HuH-7 (cell line): ENCODE results near the gene CTTNBP2NL.
"Not testable (repeated sequence)": the region's sequence is repeated elsewhere in the genome, so short reads cannot be mapped to it uniquely, and the experiment has no call there.

ENCODE experiments used
- DNase-seq: peaks from one replicate; pipeline ENCODE4 v3.0.0; 2011; ENCODE audit warnings: low spot score

CTTNBP2NL gene

DNA sequence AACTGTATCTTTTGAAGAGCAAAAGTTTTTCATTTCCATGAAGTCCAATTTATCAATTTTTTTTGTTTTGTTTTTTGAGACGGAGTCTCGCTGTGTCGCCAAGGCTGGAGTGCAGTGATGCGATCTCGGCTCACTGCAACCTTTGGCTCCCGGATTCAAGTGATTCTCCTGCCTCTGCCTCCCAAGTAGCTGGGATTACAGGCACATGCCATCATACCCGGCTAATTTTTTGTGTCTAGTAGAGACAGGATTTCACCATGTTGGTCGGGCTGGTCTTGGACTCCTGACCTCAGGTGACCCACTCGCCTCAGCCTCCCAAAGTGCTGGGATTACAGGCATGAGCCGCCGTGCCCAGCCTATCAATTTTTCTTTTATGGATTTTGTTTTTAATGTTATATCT, 27.7 kb downstream of the CTTNBP2NL start:
- not testable (repeated sequence) for DNase-seq

DNA sequence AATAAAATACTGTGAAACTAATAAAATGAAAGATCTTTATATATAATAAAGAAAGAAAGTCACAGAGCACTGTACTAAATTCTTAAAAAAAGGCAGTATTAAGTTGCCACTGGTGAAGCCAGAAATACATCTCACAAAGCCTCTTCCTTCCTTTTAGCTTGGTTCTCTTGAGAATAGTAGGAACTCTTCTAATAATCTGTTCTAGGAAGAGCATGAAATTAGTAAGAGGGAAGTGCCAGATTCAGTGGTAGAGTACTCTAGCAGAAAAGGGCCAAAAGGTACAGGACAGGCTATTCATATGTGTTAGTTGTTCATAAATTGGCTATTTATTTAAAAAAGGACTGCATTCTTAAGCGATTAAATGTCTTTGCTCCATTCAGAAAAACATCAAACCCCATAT, 33.7 kb downstream of the CTTNBP2NL start:
- DNase-seq = no peak

DNA sequence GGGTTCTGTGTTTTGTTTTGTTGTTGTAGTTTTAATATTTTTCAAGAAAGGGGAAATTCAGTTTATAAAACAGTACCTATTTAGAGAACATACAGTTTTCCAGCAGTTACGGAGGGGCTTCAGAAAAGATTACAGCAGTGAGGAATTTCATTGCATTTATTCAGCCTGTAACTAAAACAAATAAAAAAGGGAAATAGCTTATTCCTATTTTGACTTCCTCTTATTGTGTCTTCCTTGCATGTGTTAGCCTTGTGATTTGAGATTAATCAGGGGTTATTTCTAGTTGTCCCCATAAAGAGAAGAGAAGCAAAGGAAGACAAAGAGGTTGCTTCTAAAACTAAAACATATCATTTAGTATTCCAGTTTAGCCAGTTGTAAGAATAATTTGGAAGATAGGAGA, 35.0 kb downstream of the CTTNBP2NL start:
- no peak for DNase-seq

DNA sequence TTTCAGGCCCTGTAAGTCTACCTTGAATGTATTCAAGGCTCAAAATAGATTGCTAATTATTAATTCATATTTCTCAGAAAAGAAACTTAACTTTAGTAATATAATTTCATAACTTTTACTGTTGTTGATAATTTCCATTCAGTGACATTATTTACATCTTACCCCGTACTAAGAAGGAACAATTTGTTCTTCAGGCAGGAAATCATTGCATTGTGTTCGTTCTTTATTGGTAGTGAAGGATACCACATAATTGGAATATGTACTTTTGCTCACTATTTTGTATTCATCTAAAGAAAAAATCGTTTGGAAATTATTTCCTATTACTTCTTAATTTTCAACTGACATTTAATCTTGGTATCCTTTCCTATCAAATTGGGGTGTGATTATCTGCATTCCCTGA, 39.4 kb downstream of the CTTNBP2NL start:
- DNase-seq = no peak

DNA sequence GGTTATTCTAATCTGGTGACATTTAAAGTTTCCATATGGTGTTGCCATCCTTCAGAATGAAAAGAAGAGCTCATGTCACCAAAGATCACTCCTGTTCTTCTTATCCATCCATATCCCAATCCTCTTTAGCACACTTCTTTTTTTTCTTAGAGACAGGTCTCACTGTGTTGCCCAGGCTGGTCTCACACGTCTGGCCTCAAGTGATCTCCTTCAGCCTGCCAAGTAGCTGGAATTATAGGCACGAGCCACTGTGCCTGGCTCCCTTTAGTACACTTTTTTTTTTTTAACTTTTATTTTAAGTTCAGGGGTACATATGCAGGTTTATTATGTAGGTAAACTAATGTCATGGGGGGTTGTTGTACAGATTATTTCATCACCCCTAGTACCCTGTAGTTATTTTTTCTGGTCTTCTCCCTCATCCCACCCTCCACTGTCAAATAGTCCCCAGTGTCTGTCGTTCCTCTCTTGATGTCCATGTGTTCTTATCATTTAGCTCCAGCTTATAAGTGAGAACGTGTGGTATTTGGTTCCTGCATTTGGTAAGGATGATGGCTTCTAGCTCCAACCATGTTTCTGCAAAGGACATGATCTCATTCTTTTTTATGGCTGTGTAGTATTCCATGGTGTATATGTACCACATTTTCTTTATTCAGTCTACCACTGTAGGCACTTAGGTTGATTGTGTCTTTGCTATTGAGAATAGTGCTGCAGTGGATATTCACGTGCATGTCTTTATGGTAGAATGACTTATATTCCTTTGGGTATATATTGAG, 40.6 kb downstream of the CTTNBP2NL start:
- DNase-seq = no peak

DNA sequence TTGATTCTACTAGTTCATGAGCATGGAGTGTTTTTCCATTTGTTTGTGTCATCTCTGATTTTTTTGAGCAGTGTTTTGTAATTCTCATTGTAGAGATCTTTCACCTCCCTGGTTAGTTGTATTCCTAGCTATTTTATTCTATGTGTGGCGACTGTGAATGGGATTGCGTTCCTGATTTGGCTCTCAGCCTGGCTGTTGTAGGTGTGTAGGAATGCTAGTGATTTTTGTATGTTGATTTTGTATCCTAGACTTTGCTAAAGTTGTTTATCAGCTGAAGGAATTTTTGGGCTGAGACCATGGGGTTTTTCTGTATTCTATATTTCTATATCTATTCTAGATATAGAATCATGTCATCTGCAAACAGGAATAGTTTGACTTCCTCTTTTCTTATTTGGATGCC, 42.1 kb downstream of the CTTNBP2NL start:
- DNase-seq = not testable (repeated sequence)

DNA sequence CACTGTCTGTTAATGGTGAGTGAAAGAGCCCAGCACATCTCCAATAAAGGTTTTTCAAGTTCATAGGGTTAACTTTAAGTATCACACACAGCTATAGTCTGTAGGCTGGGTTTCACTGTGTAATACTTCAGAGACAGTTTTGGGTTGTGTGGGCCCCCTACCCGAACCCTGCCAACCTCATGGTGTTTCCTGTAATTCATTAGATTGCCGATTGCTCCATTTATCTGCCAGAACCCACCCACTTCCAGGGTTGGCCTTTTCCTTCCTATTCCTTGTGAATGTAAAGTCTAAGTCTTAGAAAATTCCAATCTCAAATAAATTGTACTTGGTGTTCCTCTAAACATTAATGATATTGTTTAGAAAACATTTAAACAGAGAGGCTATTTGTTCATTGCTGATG, 43.6 kb downstream of the CTTNBP2NL start:
- no peak for DNase-seq

DNA sequence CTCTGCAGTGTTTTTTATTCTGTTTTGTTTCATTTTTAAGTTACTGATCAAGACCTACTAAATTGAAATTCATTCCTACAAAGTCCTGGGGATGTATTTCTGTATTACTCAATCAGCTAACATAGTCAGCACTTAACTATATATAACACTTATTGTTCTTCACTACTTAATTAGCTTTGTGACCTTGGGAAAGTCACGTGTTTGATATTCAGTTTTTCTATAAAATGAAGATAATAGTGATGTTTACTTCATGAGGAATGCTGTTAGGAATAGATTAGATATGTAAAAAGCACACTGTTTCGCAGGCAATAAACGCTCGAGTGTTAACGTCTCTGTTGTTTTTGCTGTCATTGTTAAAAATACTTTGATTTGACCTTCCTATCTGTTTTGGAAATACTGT, 44.6 kb downstream of the CTTNBP2NL start:
- DNase-seq = no peak

DNA sequence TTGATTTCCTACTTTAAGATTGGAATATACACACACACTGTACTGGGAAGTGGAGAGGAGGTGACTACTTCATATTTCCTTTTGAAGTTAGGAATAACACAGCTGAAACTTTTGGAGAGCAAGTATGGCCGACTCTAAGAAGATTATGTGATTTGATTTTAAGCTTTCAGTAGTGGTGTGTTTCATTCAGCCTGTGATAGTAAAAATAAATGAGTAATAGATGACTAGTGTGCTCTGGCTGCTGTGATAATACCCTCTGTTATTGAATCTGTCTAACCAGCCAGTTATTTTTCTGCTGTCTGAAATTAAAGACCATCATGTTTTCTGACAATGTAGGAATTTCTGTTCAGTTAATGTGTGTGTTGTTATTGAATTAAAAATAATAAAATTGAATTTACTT, 48.3 kb downstream of the CTTNBP2NL start:
- DNase-seq = no peak

DNA sequence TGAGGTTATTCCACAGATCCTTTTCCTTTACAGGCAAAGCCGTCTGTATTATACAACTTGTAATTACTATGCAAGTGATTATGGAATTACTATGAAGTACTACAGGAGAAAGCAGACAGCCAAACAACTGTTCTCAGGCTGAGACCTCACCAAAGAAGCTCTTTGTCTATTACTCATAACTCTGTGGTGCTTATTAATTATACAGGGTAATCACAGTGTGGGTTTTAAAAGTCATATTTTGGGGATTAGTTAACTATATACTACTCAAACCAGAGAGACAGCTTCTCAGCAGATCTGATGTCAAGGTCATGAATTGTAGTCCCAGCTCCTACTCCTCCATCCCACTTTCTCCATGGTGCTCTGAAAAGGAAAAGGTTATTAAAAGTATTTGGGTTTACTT, 49.6 kb downstream of the CTTNBP2NL start:
- DNase-seq = no peak

DNA sequence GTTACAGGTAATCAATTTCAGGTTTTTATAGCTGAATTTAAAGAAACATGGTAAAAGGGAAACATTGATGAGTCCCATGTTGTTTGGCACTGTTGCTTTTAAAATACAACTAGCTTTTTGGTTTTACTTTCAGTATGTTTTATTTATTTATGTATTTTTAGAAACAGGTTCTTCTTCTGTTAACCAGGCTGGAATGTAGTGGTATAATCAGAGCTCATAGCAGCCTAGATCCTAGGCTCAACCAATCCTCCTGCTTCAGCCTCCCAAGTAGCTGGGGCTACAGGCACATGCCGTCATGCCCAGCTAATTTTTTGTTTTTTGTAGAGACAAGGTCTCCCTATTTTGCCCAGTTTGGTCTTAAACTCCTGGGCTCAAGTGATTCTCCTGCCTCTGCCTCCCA, 50.4 kb downstream of the CTTNBP2NL start:
- DNase-seq = no peak

DNA sequence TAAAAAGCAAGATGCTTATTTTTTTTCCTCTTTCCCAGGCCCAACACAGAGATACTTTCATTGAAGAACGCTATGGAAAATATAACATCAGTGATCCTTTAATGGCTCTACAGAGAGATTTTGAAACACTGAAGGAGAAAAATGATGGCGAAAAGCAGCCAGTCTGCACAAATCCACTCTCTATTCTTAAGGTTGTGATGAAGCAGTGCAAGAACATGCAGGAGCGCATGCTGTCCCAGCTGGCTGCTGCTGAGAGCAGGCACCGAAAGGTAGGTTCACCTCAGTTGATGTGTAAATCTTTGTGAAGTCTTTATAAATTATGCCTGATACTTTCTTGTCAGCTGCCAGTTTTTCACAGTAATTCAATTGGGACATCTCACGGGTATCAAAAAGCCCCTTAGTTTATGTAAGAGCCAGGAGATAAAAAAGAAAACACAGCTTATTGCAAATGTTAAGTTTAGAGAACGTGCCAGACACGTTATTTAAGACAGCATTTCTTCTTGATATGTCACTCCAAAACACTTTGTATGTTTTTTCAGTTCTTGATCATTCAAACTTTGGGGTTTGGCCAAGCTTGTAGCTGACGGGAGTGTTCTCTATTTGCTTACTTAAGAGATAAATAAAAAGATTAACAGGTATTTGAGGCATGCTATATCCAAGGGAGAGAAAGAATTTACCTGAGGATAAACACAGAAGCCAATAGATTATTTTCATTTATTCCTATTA, 53.1 kb downstream of the CTTNBP2NL start:
- DNase-seq = no peak

DNA sequence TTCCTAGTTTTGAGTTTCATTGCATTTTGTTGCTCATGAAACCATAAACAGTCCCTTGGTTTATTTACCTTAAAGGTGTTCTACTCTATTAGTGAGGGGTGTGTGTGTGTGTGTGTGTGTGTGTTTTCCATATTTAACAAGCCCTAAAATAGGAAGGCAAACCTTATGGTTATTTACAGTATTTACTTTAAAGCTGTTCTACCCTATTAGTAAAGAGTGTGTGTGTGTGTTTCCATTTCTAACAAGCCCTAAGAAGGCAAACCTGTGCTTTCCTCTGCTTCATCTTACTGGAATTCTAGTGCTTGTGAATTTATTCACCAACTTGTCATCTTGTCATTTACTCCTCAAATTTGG, 53.6 kb downstream of the CTTNBP2NL start:
- no peak for DNase-seq

DNA sequence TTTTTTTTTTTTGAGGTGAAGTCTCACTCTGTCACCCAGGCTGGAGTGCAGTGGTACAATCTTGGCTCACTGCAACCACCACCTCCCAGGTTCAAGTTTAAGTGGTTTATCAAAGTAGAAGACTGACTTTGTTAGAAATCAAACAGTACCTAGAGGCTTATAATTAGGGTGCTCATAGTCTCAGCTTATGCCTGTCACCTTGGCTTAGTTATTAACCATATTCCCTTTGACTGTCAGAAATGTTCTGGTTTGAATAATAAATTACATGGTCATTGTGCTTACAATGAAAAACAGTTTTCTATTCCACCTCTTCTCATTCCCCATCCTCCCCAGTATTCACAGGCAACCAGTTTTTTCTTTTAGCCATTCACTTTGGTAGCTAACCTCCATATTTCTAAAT, 54.8 kb downstream of the CTTNBP2NL start:
- DNase-seq = no peak

DNA sequence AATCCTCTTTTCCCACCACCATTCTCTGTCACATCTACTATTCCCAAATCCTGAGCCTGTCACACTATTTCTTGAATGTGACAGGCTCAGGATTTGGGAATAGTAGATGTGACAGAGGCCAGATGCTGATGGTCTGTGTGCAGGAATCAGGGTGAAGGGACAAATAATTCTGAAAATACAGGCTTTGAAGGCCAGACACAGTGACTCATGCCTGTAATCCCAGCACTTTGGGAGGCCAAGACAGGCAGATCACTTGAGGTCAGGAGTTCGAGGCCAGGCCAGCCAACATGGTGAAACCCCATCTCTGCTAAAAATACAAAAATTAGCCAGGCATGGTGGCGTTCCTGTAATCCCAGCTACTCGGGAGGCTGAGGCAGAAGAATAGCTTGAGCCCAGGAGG, 55.3 kb downstream of the CTTNBP2NL start:
- DNase-seq = not testable (repeated sequence)

DNA sequence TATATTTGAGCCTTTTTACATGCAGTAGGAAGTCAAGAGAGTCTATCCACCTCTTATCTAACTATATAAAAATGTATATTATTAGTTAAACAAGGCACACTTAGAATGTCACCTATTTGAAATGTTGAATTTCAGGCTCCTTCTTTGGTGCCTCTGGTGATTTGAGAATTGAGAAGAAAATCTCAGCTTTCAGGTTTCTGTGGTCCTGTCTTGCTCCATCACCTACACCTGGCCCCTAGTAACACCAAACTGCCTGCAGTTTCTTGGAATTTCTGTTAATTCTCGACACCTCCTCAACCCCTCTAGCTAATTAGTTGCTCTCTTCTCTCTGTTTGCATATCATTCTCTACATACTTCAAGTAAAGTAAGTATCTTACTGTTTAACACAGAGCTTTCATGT, 57.9 kb downstream of the CTTNBP2NL start:
- no peak for DNase-seq

DNA sequence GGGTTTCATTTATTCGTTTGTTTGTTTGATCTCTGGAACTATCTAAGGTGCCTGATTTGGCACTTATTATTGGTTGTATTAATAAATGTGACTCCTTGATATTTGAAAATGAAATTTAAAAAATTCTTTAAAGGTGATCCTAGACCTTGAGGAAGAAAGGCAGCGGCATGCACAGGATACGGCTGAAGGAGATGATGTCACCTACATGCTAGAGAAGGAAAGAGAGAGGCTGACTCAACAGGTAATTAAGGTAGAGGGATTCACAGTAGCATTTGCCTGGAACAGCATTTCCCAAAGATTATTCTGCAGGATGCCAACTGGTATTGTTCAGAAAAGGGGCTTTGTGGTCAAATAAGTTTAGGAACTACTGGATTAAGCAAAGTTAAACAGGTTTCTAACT, 58.3 kb downstream of the CTTNBP2NL start:
- no peak for DNase-seq

DNA sequence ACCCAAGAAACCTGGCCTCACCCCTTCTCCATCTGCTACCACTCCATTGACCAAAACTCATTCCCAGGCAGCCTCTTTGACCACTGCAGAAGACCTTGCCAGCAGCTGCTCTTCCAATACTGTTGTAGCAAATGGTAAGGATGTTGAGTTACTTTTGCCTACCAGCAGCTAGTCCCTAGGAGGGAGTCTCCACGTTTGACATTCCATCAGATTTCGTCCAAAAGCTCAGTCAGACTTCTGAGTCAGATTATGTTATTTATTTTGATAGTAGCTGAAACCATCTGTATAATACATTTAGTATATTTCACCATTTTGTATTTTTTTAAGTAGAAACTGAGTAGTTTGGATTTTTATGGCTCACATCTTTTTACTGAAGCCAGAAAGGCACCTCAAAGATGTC, 61.2 kb downstream of the CTTNBP2NL start:
- DNase-seq = no peak

DNA sequence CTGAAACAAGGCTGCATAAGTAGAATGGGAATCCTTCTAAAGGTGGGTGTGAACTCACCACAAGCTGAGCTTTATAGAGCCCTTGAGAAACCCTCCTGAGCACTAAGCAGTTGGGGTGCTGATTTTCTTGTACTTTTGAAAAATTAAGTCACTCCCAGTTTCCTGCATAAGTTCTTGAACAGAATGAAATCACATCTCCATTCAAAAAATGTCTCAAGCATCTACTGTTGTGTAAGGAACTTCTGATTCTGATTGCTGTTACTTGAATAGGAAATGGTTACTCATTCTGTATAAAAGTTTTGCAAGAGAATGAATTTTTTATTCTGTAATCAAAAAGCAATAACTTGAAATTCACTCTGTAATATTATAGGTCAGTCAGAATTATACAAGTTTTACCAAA, 61.9 kb downstream of the CTTNBP2NL start:
- DNase-seq = no peak

DNA sequence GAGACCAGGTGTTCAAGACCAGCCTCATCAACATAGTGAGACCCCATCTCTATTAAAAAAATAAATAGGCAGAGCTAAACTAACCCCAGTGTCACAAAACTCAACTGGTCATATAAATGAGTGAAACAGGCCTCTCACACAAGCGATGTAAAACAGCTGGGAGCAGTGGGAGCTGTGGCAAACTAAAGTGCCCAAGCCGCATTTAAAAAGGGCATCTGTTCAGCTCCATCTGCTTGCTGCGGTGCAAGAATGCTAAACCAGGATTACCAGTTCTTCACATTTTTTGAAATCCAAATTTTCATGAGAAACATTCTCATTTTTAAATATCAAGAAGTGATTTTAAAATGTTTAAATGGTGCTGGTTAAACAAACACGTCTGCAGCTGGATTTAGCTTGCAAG, 62.7 kb downstream of the CTTNBP2NL start:
- DNase-seq = no peak

DNA sequence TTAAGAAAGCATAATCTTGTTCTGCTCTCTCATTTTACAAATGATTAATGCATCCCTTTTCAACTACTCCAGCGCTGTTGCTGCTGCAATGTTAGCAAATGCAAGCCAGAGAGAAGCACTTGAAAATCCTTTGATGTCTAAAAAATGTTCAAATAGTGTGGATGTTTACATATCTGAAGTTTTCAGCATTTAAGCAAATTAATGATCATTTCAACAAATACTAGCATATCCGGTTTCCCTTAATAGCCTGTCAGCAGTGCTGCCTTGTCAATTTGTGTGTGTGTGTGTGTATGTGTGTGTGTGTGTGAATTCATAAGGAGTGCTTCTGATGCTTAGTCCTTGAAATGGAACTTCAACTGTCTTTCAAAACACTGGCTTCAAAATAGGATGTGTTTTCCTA, 64.6 kb downstream of the CTTNBP2NL start:
- DNase-seq = no peak

DNA sequence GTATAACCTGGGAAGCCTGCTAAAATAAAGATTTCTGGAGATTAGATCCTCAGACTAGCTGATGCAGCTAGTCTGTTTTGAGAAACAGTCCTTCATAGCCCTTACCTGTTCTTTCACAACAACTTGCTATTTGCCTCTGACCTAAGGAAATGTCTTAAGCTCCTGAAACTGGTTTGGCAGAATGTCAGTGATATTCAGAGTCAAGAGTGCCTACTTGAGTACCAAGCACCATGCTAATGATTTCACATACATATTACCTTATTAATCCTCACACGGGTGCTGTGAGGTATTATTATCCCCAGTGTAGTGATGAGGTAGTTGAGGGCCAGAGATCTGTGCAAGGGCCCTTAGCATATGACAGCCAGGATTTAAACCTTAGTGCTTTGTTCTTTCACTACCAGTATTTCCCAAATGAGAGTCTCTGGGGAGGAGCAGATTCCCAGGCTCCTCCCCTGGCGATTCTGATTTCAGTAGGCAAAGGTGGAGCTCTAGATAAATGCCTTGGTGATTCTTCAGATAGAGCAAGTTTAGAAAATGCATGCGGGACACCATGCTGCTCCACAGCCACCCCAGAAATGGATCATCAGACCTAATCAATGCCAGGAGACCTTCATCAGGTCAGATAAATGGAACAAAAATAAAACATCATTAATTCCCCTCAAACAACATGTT, 65.3 kb downstream of the CTTNBP2NL start:
- no peak for DNase-seq

DNA sequence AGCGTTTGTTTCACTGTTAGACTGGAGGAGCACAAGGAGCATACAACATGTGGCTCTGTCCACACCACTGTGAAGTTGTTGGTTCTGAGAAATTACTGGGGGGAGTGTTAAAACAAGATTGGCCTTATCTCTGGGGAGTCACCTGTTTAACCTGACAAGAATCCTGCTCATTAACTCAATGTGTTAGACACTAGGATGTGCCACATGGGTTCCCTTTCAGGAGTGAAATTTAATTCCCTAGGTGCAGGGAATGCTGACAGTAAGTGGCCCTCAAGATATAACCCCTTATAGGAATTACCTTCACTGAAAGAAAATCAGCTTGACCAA, 66.9 kb downstream of the CTTNBP2NL start:
- no peak for DNase-seq

DNA sequence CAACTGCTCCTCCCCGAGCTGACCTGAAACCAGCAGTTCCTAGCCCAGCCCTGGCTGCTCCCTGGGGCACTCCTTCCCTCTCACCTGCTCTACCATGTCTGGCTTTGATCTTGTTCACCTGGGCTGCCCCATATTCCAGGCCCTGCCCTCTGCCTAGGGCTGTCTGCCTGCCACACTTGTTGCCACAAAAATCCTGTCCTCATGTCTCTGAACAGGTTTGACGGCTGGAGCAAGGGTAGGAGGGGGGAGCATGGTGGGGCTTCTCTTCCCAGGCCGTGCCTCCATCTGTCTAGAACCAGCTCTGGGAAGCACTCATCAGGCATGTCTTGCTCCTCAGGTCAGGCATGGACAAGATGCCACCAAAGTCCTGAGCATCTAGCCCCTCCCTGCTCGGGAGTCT, 68.5 kb downstream of the CTTNBP2NL start:
- no peak for DNase-seq
